HEK293 (cell line): ENCODE data around the gene COX7A2.
A peak's percentile ranks its signal among the peaks of the same experiment; 100 is the strongest.

Experiments used
- CTCF ChIA-PET: fragments of 350-600 bp; formaldehyde crosslinking; extraction: SDS; loops from one replicate; lab custom pipeline; 2021; ENCODE audit warnings: antibody characterized with exemption; lab: Yijun Ruan, JAX
- POLR2A ChIA-PET: fragments of 300-600 bp; formaldehyde crosslinking; extraction: SDS; loops from one replicate; lab custom pipeline; 2020; ENCODE audit warnings: antibody characterized with exemption, inconsistent platforms; lab: Yijun Ruan, JAX
- H3K27ac ChIP-seq: fragments of 200-500 bp; sonication (Bioruptor generic); 2 replicates; pipeline ENCODE4 v1.5.1; 2014; ENCODE audit warnings: low read depth, low read length, control low read depth, inconsistent platforms; ENCODE audit errors: extremely low read depth
- H3K36me3 ChIP-seq, 2 experiments: fragments of 200-500 bp in 1 of 2; sonication (Bioruptor generic) in 1 of 2; 1 replicate in 1 of 2; 2 replicates in 1 of 2; pipeline ENCODE4 v1.5.1; 2014 to 2017; ENCODE audit warnings: inconsistent platforms in 2 of 2, low read length in 2 of 2; ENCODE audit not compliant: control insufficient read depth in 2 of 2, insufficient read depth in 1 of 2
- H3K4me1 ChIP-seq: fragments of 200-500 bp; sonication (Bioruptor generic); 2 replicates; pipeline ENCODE4 v1.5.1; 2014; ENCODE audit warnings: mild to moderate bottlenecking, low read length, inconsistent platforms; ENCODE audit not compliant: control insufficient read depth, insufficient read depth
- H3K4me3 ChIP-seq: 2 replicates; pipeline ENCODE4 v1.5.1; 2011; ENCODE audit warnings: low read depth, mild to moderate bottlenecking, control low read depth, low read length, moderate library complexity
- H3K9me3 ChIP-seq: fragments of 200-500 bp; sonication (Bioruptor generic); 2 replicates; pipeline ENCODE4 v1.5.1; 2014; ENCODE audit warnings: low read depth, low read length, inconsistent platforms; ENCODE audit not compliant: control insufficient read depth, insufficient read depth
- GLIS1 ChIP-seq: fragments of 450-650 bp; formaldehyde crosslinking; IDR thresholded peaks from 2 replicates; pipeline ENCODE4 v1.5.1; 2016; ENCODE audit warnings: missing biosample characterization, missing genetic modification characterization
- KLF8 ChIP-seq: fragments of 450-650 bp; formaldehyde crosslinking; IDR thresholded peaks from 2 replicates; pipeline ENCODE4 v1.5.1; 2016; ENCODE audit warnings: missing biosample characterization, missing genetic modification characterization
- OSR2 ChIP-seq: fragments of 450-650 bp; formaldehyde crosslinking; IDR thresholded peaks from 2 replicates; pipeline ENCODE4 v1.5.1; 2016; ENCODE audit warnings: missing biosample characterization, missing genetic modification characterization
- PRDM1 ChIP-seq: fragments of 450-650 bp; formaldehyde crosslinking; IDR thresholded peaks from 2 replicates; pipeline ENCODE4; 2016; ENCODE audit warnings: missing biosample characterization, missing genetic modification characterization
- PRDM4 ChIP-seq: fragments of 450-650 bp; formaldehyde crosslinking; IDR thresholded peaks from 2 replicates; pipeline ENCODE4 v1.5.1; 2017; ENCODE audit warnings: missing biosample characterization, missing genetic modification characterization
- SALL2 ChIP-seq: fragments of 450-650 bp; formaldehyde crosslinking; IDR thresholded peaks from 2 replicates; pipeline ENCODE4 v1.5.0; 2017; ENCODE audit warnings: missing biosample characterization, mild to moderate bottlenecking, missing genetic modification characterization, borderline replicate concordance
- SCRT2 ChIP-seq: fragments of 450-650 bp; formaldehyde crosslinking; IDR thresholded peaks from 2 replicates; pipeline ENCODE4 v1.5.1; 2016; ENCODE audit warnings: missing biosample characterization, missing genetic modification characterization
- SP2 ChIP-seq: fragments of 450-650 bp; formaldehyde crosslinking; IDR thresholded peaks from 2 replicates; pipeline ENCODE4 v1.5.1; 2016; ENCODE audit warnings: missing biosample characterization, missing genetic modification characterization
- TSHZ1 ChIP-seq: fragments of 450-650 bp; formaldehyde crosslinking; IDR thresholded peaks from 2 replicates; pipeline ENCODE4 v1.5.1; 2016; ENCODE audit warnings: missing biosample characterization, missing genetic modification characterization, borderline replicate concordance
- ZNF174 ChIP-seq: fragments of 450-650 bp; formaldehyde crosslinking; IDR thresholded peaks from 2 replicates; pipeline ENCODE4 v1.5.0; 2017; ENCODE audit warnings: missing biosample characterization, mild to moderate bottlenecking, missing genetic modification characterization
- ZNF311 ChIP-seq: fragments of 450-650 bp; formaldehyde crosslinking; IDR thresholded peaks from 2 replicates; pipeline ENCODE4 v1.5.1; 2017; ENCODE audit warnings: missing biosample characterization, missing genetic modification characterization, borderline replicate concordance
- ZNF473 ChIP-seq: fragments of 450-650 bp; formaldehyde crosslinking; IDR thresholded peaks from 2 replicates; pipeline ENCODE4 v1.5.1; 2017; ENCODE audit warnings: missing biosample characterization, missing genetic modification characterization
- ZNF549 ChIP-seq: fragments of 450-650 bp; IDR thresholded peaks from 2 replicates; pipeline ENCODE4 v1.5.1; 2018; ENCODE audit warnings: missing biosample characterization, missing genetic modification characterization, mild to moderate bottlenecking, inconsistent platforms, moderate library complexity
- ZNF645 ChIP-seq: fragments of 450-650 bp; formaldehyde crosslinking; IDR thresholded peaks from 2 replicates; pipeline ENCODE4; 2016; ENCODE audit warnings: missing biosample characterization, missing genetic modification characterization
- ZNF704 ChIP-seq: fragments of 450-650 bp; formaldehyde crosslinking; IDR thresholded peaks from 2 replicates; pipeline ENCODE4 v1.5.1; 2016; ENCODE audit warnings: missing biosample characterization, missing genetic modification characterization

COX7A2 gene

GRCh38 chr6:75275067-75275466 is 31.5 kb upstream of the COX7A2 start (continued):
- TF ChIP-seq TSHZ1 (tag by site-specific recombination), result peak; percentile 33; the same call in 1 of the 2 replicates
- TF ChIP-seq KLF8 (tag by site-specific recombination), result no peak
- no peak for TF ChIP-seq PRDM4 (tag by site-specific recombination)
- TF ChIP-seq OSR2 (tag by site-specific recombination), result no peak
- TF ChIP-seq PRDM1, result no peak
- no peak for TF ChIP-seq ZNF311
- no peak for TF ChIP-seq SALL2

GRCh38 chr6:75273009-75273408 is 29.4 kb upstream of the COX7A2 start:
- peaks cover 0 to 22% of the 10 kb centered on the region in 2 experiments; a peak in 1 of 3 replicates for H3K36me3 ChIP-seq
- H3K9me3 ChIP-seq, result 0 out of 2 replicates have a peak, but pooled peaks cover 2% of the 10 kb centered on the region
- TF ChIP-seq ZNF174 (tag by site-specific recombination) (no peak), ZNF645 (tag by site-specific recombination) (no peak), SCRT2 (tag by site-specific recombination) (no peak), SP2 (tag by site-specific recombination) (no peak), ZNF704 (tag by site-specific recombination) (no peak), ZNF549 (tag by site-specific recombination) (no peak), GLIS1 (tag by site-specific recombination) (no peak), ZNF473 (tag by site-specific recombination) (no peak)
- CTCF ChIA-PET, result interaction anchor here (0.6 to 0.7 kb wide), 3 partner anchors 27 to 1941 kb away, joined by 3 read pairs; no protein-coding TSS in a partner anchor
- no peak overlapping the region for H3K4me3 ChIP-seq
- POLR2A ChIA-PET, result interaction anchor here (0.8 kb wide), 1 partner anchor 1538 kb away, joined by 3 read pairs; no protein-coding TSS in a partner anchor
- peaks cover 2% of the 10 kb centered on the region for H3K4me1 ChIP-seq
- H3K27ac ChIP-seq, result peak overlapping the region; percentile 4; the same call in 1 of the 2 replicates
